NCI-H446 treated with DMSO at 0.1 percent for 48 hours (cell line): ENCODE measurements around the gene SH2B3.
"Not testable (repeated sequence)": the region's sequence is repeated elsewhere in the genome, so short reads cannot be mapped to it uniquely, and the experiment has no call there.

ENCODE experiments used
- DNase-seq: peaks from one replicate; lab custom pipeline; 2025; lab: John Stamatoyannopoulos, UW

Gene SH2B3

GRCh38 chr12:111405859-111406473 lies at the start of gene SH2B3:
Gene SH2B3, plus strand, starts transcription at chr12:111405923. Its CDS starts 12,223 bp downstream, at chr12:111418146.
- no peak for DNase-seq

GRCh38 chr12:111359231-111359913 lies 46.4 kb upstream of the SH2B3 start:
- no peak for DNase-seq

DNA sequence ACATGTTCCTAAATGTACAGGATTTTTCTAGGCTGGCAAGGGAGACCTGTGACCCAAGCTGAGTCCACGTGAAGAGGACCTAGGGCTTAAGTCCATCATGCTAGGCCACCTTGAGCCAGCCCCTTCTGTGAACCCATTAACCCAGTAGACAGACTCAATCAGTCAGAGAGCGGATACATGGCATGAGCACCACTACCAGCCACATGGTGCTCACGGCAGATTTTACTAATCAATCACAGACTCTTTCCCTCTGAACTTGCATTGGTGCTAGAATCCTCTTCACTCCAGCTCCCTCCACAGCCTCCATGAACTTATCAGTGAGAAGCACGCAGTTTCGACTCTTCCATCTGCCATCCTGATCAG lies 45.8 kb upstream of the SH2B3 start:
- no peak for DNase-seq

DNA sequence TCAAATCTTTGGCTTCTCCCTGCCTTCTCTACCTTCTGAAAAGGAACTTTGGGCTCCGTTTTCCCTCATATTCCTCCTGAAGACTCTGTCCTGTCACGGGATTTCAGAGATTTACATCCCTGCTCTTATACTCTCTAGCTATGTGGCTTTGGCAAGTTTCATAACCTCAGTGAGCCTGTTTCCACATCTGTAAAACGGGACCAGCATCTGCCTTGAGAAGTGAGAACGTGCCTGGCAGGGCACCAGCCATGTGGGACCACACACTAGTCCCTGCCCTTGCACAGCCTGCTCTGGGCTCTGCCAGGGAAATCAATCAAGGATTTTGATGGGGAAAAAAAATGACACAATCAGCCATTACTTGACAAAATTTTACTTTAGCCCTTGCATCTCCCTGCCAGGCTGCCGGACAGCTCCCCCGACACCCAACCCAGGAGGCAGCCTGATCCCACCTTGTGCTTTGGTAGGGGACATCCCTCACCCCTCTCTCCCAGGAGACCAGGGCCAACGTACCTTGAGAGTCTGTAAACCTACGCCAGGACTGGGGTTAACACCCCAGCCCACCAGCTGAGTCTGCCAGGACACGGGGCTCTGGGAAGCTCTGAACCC lies 45.3 kb upstream of the SH2B3 start:
- no peak for DNase-seq

DNA sequence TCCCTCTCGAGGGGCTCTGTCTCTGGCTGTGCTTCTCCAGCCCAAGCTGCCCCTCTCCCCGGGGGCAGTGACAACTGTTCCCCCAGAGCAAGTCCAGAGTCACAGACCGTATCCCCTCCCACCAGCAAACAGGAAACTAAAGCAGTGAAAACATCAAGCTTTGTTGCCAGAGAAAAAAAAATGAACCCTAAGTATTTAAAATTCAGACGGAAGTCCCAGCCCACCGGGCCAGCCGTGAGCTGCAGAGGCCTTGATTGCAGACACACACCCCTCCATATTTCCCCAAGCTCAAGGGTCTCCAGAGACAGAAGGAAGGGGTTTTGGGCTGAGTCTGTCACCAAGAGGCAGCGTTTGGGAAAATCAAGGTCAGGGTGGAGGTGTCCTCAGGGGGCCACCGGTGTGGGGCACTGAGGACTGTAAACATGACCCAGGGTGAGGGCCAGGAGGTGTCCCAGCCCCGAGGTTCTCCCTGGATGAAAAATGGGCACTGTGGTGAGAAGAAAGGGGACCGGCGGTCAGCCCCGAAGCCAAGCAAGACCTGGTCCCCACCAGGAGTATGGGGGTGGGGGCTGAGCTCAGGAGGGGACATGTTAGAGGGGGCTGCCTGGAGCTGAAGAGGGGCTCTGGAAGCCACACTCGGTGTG lies 44.5 kb upstream of the SH2B3 start:
- no peak for DNase-seq

DNA sequence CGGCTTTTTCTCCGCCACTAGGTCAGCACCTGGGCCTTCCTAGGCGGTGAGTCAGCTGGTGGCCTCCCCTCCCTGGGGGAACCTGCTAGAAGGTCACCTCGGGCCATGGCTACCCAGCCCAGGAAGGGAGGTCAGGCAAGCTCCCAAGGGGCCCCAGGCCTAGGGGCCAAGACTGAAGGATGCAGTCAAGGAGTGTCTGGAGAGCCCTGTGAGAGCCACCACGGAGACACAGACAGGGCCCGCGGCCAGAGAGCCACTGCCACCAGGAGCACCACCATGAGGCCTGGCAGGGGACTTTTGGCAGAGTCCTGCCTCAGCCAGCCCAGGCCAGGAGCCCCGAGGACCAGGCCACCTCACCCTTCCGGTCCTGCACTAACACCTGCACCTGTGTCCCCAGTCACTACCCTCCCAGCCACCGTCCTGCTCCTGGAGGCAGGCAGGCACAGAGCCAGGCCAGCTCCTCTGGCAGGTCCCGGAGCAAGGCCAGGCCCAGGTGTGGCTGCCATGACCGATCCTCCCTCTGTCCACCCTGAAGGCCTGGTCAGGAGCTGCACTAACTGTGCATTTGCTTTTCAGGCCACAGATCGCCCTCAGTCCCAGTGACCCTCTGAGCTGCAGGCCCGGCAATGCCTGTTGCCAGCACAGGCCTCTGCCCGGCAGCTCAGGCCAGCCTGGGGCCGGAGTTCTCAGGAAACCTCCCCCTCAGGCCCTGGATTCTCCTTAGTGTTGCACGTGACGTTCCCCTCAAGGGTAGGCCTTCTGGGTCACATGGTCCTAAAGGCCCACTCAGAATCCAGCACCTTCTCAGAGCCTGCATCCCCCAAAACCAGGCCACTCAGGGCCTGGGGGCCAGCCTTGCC lies 43.8 kb upstream of the SH2B3 start:
- no peak for DNase-seq

GRCh38 chr12:111362687-111363475 lies 42.8 kb upstream of the SH2B3 start:
- DNase-seq: no peak

- DNase-seq: no peak
Measured at GRCh38 chr12:111363578-111363977, 42.1 kb upstream of the SH2B3 start.

DNA sequence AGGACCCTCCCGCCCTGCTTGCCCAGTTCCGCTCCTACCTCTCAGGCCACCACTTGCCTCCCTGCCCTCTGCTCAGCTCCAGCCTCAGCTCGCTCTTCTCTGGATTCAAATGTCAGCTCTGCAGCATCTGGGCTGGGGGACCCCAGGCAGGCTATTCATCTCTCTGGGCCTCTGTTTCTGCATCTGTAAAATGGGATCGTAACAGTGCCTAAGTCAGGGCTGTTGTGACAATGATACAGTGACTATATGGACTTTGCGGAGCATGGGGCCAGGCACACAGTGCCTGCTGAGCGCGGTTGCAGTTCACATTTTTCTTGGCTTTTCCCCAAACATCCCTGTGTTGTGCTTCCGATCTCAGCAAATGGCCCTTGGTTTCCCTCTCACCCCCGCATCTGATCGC lies 39.6 kb upstream of the SH2B3 start:
- no peak for DNase-seq

- no peak for DNase-seq
Measured at GRCh38 chr12:111366583-111366982, 39.1 kb upstream of the SH2B3 start.

DNA sequence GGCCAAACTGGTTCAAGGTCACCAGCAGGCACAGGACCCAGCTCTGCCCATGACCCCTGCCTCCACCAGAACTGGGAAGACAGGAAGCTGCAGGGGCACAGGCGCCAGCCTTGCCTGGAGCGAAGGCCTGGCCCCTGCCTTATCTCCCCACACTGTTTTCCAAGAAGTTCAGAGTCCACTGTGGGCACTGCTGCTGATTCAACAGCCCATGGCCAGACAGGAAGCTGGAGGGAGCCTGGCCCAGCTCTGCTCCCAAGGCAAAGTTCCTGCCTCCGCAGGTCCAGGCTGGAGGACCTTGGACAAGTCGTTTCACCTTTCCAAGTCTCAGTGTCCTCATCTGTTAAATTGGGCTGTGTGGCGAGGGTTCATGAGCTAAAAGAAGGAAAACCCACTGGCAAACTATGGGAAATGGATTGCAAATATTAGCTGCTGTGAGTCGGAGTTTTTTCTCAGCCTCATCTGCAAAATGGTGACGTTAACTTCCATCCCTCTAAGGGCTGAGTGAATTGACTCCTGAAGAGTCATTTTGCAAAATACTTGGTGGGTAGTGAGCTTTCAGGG lies 38.0 kb upstream of the SH2B3 start:
- DNase-seq: no peak

GRCh38 chr12:111368291-111368787 lies 37.4 kb upstream of the SH2B3 start:
- DNase-seq: no peak

- DNase-seq: peak; percentile 45
Measured at GRCh38 chr12:111368788-111369495, 36.8 kb upstream of the SH2B3 start, which contains the start of gene PHETA1. Gene PHETA1, minus strand, starts transcription at chr12:111369095. Its CDS starts 5,668 bp downstream, at chr12:111363427.

- no peak for DNase-seq
Measured at GRCh38 chr12:111369496-111370220, 36.1 kb upstream of the SH2B3 start.

DNA sequence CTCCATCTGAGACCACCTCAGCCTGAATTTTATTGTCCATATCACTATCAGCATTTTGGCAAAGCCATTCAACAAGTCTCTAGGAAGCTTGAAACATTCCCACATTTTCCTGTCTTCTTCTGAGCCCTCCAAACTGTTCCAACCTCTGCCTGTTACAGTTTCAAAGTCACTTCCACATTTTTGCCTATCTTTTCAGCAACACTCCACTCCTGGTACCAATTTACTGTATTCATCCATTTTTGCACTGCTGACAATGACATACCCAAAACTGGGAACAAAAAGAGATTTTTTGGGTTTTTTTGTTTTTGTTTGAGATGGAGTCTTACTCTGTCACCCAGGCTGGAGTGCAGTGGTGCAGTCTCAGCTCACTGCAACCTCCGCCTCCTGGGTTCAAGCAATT lies 32.5 kb upstream of the SH2B3 start:
- not testable (repeated sequence) for DNase-seq

GRCh38 chr12:111377440-111377839 lies 28.3 kb upstream of the SH2B3 start:
- no peak for DNase-seq

- DNase-seq: no peak
Measured at GRCh38 chr12:111379942-111380554, 25.7 kb upstream of the SH2B3 start.

DNA sequence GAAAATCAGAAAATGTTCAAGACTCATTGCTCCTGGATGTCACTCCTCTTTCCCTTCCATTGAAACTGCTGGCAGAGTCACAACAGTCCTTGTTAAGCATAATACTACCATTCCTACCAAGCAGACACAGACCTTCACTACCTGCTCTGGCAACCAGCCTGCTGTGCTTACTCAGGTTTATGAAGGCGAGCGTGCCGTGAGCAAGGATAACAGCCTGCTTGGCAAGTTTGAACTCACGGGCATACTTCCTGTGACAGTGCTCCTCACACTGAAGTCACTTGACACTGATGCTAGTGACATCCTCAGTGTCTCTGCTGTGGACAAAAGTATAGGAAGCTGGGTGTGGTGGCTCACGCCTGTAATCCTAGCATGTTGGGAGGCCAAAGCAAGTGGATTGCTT lies 21.1 kb upstream of the SH2B3 start:
- DNase-seq: no peak

DNA sequence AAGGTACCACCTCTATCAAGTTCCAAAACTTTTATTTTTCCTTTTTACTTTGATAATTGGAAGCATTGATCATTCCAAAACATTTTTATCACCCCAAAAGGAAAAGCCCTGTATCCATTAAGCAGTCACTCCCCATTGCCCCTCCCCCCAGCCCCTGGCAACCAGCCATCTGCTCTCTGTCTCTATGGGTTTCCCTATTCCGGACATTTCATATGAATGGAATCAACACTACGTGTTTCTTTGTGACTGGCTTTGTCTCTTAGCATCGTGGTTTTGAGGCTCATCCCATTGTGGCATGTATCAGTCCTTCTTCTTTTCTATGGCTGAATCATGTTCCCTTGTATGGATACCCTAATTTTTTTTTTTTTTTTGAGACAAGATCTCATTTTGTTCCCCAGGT lies 18.8 kb upstream of the SH2B3 start:
- no peak for DNase-seq
